Psoas muscle (tissue), 8 donors: Measurements from ENCODE around the gene POU2AF1. TPM values are rescaled to one million over a fixed set of nuclear protein-coding genes. Genes with fewer than 3 reads are reported as not detected.

Experiments used
- ATAC-seq, 4 donors: fragments of 200-7000 bp; cut with Tn5 transposase; one replicate each; pipeline ENCODE4 v1.9.1; 2020; ENCODE audit warnings: moderate library complexity in 3 of 4, mild to moderate bottlenecking in 2 of 4
- DNase-seq, 2 donors: peaks; one replicate each; pipeline ENCODE4 v3.0.0-alpha.2; 2020
- H3K27ac ChIP-seq: fragments of 200-600 bp; one replicate; pipeline ENCODE4 v1.8.0; 2022
- H3K27me3 ChIP-seq, 3 donors: fragments of 200-600 bp in 1 of 3; one replicate each; pipeline versions ENCODE4 v1.6.1 to v1.8.0; 2013 to 2022; ENCODE audit warnings: low read length in 2 of 3, mild to moderate bottlenecking in 2 of 3, moderate library complexity in 1 of 3; ENCODE audit not compliant: insufficient read depth in 3 of 3
- H3K36me3 ChIP-seq, 2 donors: fragments of 200-600 bp in 1 of 2; one replicate each; pipeline versions ENCODE4 v1.6.1 to v1.8.0; 2013 to 2022; ENCODE audit warnings: low read depth in 1 of 2, mild to moderate bottlenecking in 1 of 2, moderate library complexity in 1 of 2; ENCODE audit not compliant: insufficient read depth in 1 of 2
- H3K4me1 ChIP-seq: fragments of 200-600 bp; one replicate; pipeline ENCODE4 v1.8.0; 2022
- H3K4me3 ChIP-seq: fragments of 200-600 bp; one replicate; pipeline ENCODE4 v1.8.0; 2022; ENCODE audit warnings: mild to moderate bottlenecking
- H3K9me3 ChIP-seq: fragments of 200-600 bp; one replicate; pipeline ENCODE4 v1.8.0; 2022
- WGBS, 3 donors: extraction: QIAGEN DNeasy Blood & Tissue Kit; methylation state at CpG; one replicate each; pipeline versions ENCODE4 v1.1.6 to v1.1.7; 2013; 5-methylcytosine and 5-hydroxymethylcytosine counted together
- intact Hi-C, 2 donors: fragments of 100-400 bp; cut with DNase I; formaldehyde crosslinking; loops; one replicate each; pipeline versions ENCODE4 v1.11.0 to v1.14.2; 2022
- polyA plus RNA-seq, 3 donors: library from polyadenylated mRNA; stranded (reverse); fragments of 200-250 nt; gene quantifications; one replicate each; pipeline ENCODE4 v1.2.3, GENCODE V29; 2013
- total RNA-seq, 4 donors: library from RNA; stranded (reverse); fragmentation: NEBNext Ultra II Directional in 2 of 4; extraction: Animal tissue kit (Norgen Biotek cat#: 25700) in 2 of 4; gene quantifications; one replicate each; pipeline versions ENCODE4 v1.2.1 to v1.2.4, GENCODE V29; 2021 to 2023
- TF ChIP-seq, protein P1 (sequence below): fragments of 200-600 bp; IDR thresholded peaks from one replicate; pipeline ENCODE4 v1.8.0; 2022; ENCODE audit warnings: antibody characterized with exemption
- donor health status: healthy with polysubstance abuse.
- donor health status: DM: no; HTN: no; CAD: no; lungs with moderate emphysema.
- donor health status: Bipolar disorder and iron deficiency.
- donor health status: healthy.
- donor health status: DM: yes; HTN: yes; CAD: no.
- donor health status: DM: no; HTN: no; CAD: no.
- donor health status: DM: no; HTN: no; CAD: no.
- donor health status: DM: yes; HTN: yes; CAD: no.

The POU2AF1 gene
- total and polyA plus RNA-seq, 7 donors: 0.01 to 0.25 (median 0.13) TPM; not detected in 3

DNA sequence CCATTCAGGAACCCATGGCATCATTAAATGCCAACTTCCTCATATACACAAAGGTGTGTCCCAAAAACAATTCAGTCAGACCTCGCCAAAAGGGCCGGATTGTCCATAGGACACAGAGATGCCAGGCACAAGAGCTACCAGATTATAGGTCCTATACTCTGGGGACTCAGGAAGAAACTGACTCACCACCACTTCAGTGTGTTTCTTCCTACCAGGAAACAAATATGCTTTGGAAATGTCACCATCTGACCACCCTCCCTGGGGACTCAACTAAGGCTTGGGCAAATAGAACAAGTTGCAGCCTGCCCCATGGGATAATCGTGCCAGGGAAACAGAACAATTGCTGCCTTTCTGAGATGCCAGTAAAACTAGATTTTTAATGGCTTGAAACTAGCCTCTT, 69.0 kb downstream of the POU2AF1 start:
- no peak for DNase-seq
- no peak for ATAC-seq
- no peaks in the 10 kb centered on the region for H3K36me3 ChIP-seq
- H3K4me1 ChIP-seq: no peaks in the 10 kb centered on the region
- 56 to 65% (median 62%) methylated on average over 3 of the region's 3 CpGs for WGBS, 3 donors
- H3K9me3 ChIP-seq: no peaks in the 10 kb centered on the region
- H3K27me3 ChIP-seq: no peaks in the 10 kb centered on the region
- H3K4me3 ChIP-seq: no peak overlapping the region
- TF ChIP-seq, protein P1, sequence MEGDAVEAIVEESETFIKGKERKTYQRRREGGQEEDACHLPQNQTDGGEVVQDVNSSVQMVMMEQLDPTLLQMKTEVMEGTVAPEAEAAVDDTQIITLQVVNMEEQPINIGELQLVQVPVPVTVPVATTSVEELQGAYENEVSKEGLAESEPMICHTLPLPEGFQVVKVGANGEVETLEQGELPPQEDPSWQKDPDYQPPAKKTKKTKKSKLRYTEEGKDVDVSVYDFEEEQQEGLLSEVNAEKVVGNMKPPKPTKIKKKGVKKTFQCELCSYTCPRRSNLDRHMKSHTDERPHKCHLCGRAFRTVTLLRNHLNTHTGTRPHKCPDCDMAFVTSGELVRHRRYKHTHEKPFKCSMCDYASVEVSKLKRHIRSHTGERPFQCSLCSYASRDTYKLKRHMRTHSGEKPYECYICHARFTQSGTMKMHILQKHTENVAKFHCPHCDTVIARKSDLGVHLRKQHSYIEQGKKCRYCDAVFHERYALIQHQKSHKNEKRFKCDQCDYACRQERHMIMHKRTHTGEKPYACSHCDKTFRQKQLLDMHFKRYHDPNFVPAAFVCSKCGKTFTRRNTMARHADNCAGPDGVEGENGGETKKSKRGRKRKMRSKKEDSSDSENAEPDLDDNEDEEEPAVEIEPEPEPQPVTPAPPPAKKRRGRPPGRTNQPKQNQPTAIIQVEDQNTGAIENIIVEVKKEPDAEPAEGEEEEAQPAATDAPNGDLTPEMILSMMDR: no peak
- H3K27ac ChIP-seq: no peak overlapping the region
- intact Hi-C loops: no loop called here

DNA sequence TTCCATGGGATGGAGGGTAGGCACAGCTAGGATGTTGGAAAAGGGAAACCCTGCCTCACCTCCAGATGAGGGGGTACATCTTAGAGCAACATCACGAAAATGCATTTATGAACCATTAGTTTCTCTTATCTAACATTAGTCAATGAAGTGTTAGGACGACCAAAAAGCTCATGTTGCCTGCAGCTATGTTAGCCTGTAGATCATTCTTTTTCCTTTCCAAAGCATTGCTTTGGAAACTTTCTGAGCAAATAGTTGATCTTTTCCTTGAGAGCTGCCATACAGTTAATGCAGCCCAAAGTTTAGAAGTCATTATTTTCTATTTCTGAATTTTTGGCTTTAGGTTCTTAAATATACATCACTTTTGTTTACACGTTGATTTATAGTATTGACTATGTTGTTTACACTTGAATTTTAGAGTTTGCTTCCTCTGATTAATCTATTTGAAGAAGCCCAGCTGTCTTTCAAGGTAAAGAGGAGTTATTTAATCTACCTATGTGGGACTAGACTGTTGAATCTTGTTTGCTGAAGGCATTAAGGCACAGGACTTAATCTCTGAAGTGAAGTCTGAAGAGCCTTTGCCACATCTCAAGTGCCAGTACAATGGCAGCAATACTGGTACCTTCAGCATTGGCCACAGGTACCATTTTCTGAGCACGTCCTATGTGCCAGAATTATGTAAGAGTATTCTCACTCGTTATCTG, 69.7 kb downstream of the POU2AF1 start:
- no peak overlapping the region for H3K4me3 ChIP-seq
- H3K9me3 ChIP-seq: no peaks in the 10 kb centered on the region
- H3K36me3 ChIP-seq: no peaks in the 10 kb centered on the region
- ATAC-seq: no peak
- DNase-seq: no peak
- intact Hi-C loops: no loop called here
- 87 to 88% (median 87%) methylated on average over 5 of the region's 5 CpGs for WGBS, 3 donors
- H3K27ac ChIP-seq: no peak overlapping the region
- no peaks in the 10 kb centered on the region for H3K4me1 ChIP-seq
- no peaks in the 10 kb centered on the region for H3K27me3 ChIP-seq
- TF ChIP-seq, protein P1: no peak

DNA sequence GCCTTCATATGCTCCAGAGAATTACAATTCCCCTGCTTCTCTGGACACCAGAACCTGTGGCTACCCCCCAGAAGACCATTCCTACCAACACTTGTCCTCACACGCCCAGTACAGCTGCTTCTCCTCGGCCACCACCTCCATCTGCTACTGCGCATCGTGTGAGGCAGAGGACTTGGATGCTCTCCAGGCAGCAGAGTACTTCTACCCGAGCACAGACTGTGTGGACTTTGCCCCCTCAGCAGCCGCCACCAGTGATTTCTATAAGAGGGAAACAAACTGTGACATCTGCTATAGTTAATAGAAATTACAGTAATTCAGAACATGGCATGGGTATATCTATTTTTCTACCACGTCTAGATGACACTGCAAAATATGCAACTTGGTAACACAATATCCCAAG, 70.9 kb downstream of the POU2AF1 start:
- peak in 3 of 4 donors; percentile 42 to 69 (median 62) for ATAC-seq
- no peaks in the 10 kb centered on the region for H3K27me3 ChIP-seq
- 32 to 54% (median 34%) methylated on average over 7 of the region's 7 CpGs for WGBS, 3 donors
- no peak overlapping the region for H3K27ac ChIP-seq
- peak in 1 of 2 donors; percentile 48 for DNase-seq
- H3K4me3 ChIP-seq: no peak overlapping the region
- intact Hi-C loops: no loop called here
- no peaks in the 10 kb centered on the region for H3K9me3 ChIP-seq
- H3K36me3 ChIP-seq: no peaks in the 10 kb centered on the region
- H3K4me1 ChIP-seq: no peaks in the 10 kb centered on the region
- TF ChIP-seq, protein P1: no peak

DNA sequence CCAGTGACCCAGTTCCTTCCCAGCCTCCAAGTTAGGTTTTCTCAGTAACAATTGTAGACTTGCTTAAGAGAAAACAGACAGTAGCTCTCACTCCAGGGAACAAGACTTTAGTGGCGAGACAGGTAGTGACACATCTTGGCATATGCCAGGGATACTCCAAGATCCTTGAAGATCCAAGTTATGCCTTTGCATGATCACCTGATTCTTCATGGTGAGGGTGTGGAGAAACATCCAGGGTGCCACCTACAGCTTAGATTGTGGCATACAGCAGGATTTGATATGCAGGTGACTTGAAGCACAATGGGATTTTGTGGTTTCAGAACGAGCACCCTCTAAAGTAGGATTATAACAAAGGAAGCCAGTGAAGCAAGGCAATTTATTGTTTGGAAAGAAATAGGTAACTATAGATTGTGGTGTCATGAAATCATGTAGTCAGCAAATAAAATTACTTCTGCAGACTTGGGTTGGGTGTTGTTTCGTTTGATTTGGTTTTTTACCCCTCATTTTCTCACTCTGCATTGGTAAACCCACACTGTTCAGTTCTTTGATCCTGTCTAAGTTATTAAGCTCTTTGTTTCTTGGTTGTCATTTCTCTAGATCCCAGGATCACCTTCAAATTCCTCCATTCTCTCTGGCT, 71.5 kb downstream of the POU2AF1 start:
- DNase-seq: no peak
- H3K9me3 ChIP-seq: no peaks in the 10 kb centered on the region
- no peaks in the 10 kb centered on the region for H3K27me3 ChIP-seq
- no peak overlapping the region for H3K27ac ChIP-seq
- H3K4me3 ChIP-seq: no peak overlapping the region
- ATAC-seq: no peak
- H3K36me3 ChIP-seq: no peaks in the 10 kb centered on the region
- H3K4me1 ChIP-seq: no peaks in the 10 kb centered on the region
- intact Hi-C loops: no loop called here
- TF ChIP-seq, protein P1: no peak
- WGBS, 3 donors: 79 to 92% (median 87%) methylated on average over 3 of the region's 3 CpGs
